NCI-H2196 (cell line): ENCODE measurements around the gene PAX8.
"Not testable (repeated sequence)": the region's sequence is repeated elsewhere in the genome, so short reads cannot be mapped to it uniquely, and the experiment has no call there.

Experiments used
- DNase-seq: peaks from one replicate; lab custom pipeline; 2025; ENCODE audit not compliant: unreplicated experiment; lab: John Stamatoyannopoulos, UW

The PAX8 gene

GRCh38 chr2:113238871-113239839 lies 39.6 kb downstream of the PAX8 start:
- DNase-seq = no peak

GRCh38 chr2:113237604-113238160 lies 41.0 kb downstream of the PAX8 start:
- no peak for DNase-seq

- no peak for DNase-seq
These were observed 42.2 kb downstream of the PAX8 start for GRCh38 chr2:113236367-113237159.

GRCh38 chr2:113235347-113236226 lies 43.1 kb downstream of the PAX8 start:
- not testable (repeated sequence) for DNase-seq

GRCh38 chr2:113234721-113235346 lies 43.9 kb downstream of the PAX8 start:
- DNase-seq = no peak

- DNase-seq = peak; percentile 17
These were observed 44.8 kb downstream of the PAX8 start for GRCh38 chr2:113233593-113234550.

GRCh38 chr2:113232740-113233139 lies 46.0 kb downstream of the PAX8 start:
- DNase-seq = no peak

- no peak for DNase-seq
These were observed 46.6 kb downstream of the PAX8 start for GRCh38 chr2:113232123-113232522.

GRCh38 chr2:113231064-113231463 lies 47.7 kb downstream of the PAX8 start:
- no peak for DNase-seq

- DNase-seq = no peak
These were observed 48.2 kb downstream of the PAX8 start for GRCh38 chr2:113230531-113230930.

- no peak for DNase-seq
These were observed 48.9 kb downstream of the PAX8 start for GRCh38 chr2:113229795-113230194.

GRCh38 chr2:113228991-113229716 lies 49.6 kb downstream of the PAX8 start:
- DNase-seq = no peak

GRCh38 chr2:113228351-113228750 lies 50.4 kb downstream of the PAX8 start:
- no peak for DNase-seq

GRCh38 chr2:113227698-113228097 lies 51.0 kb downstream of the PAX8 start:
- DNase-seq = no peak

- no peak for DNase-seq
These were observed 51.4 kb downstream of the PAX8 start for GRCh38 chr2:113227290-113227689.

GRCh38 chr2:113226462-113226861 lies 52.3 kb downstream of the PAX8 start:
- DNase-seq = no peak

- peak; percentile 79 for DNase-seq
These were observed 53.2 kb downstream of the PAX8 start for GRCh38 chr2:113225263-113226259.
